Suppressor macrophage treated with lipopolysaccharide for 4 hours (primary cell): ENCODE measurements around the gene MT1G.
"Not testable (repeated sequence)": the region's sequence is repeated elsewhere in the genome, so short reads cannot be mapped to it uniquely, and the experiment has no call there.

Source experiments
- DNase-seq: peaks from one replicate; pipeline ENCODE4 v3.0.0-alpha.2; 2020

MT1G gene

DNA sequence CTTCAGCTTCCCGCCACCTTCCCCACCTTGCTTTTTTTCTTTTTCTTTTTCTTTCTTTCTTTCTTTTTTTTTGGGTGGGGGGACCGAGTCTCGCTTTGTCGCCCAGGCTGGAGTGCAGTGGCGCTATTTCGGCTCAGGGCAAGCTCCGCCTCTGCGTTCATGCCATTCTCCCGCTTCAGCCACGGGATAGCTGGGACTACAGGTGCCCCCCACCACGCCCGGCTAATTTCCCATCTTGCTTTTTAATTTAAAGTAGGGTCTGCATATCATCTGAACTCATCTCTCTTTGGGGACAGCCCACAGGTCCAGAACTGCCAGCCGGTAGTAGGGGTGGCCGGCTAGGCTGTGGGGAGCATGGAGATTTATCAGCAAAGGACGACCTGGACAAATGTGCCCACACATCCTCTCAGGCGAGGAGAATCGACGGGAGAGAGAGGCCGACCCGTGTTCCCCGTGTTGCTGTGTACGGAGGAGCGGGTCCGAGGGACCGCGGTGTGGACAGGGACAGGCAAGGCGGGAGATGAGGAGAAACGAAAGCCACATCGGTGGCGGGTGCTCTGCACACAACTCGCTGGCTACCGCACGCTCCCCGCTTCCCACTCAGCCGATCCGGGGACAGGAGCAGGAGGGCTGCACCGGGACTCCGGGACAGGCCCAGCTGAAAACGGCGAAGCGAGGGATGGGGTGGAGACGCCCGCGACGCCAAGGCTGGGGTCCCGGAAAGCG is 33.0 kb downstream of the MT1G start:
- DNase-seq = no peak

DNA sequence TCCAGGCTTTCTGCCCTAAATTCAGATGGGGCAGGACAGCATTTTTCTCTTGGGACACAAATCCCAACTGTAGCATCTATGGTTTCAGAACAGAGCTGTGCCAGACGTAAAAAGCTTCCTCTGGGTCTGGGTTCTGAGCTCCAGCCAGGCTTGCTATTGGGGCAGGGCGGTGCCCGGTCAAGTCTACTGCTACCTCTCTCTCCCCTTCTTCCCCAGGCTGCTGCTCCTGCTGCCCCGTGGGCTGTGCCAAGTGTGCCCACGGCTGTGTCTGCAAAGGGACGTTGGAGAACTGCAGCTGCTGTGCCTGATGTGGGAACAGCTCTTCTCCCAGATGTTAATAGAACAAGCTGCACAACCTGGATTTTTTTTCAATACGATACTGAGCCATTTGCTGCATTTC is 34.3 kb downstream of the MT1G start:
- DNase-seq = no peak

DNA sequence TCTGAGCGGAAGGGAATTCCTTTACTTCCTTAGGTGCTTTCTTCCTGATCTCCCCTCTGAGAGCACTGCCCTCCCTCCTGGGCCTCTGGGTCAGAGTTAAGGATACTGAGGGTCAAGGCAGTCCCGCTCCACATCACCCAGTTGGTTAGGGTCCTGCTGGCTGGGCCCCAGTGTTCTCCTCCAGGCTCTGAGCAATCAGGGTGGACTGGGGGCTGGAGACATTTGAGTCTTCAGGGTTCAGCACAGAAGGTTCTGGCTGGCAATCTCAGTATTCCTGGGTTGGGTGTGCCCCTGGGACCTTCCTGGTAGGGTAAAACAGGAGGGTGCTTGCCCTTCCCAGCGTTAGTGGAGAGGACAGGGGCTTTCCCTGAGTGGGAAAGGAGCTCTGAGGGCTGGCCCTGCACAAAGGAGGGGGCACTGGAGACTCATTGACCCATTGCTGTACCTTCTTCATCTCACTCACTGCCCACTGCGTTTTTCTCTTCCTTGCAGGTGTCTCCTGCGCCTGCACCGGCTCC is 35.0 kb downstream of the MT1G start:
- DNase-seq = no peak

DNA sequence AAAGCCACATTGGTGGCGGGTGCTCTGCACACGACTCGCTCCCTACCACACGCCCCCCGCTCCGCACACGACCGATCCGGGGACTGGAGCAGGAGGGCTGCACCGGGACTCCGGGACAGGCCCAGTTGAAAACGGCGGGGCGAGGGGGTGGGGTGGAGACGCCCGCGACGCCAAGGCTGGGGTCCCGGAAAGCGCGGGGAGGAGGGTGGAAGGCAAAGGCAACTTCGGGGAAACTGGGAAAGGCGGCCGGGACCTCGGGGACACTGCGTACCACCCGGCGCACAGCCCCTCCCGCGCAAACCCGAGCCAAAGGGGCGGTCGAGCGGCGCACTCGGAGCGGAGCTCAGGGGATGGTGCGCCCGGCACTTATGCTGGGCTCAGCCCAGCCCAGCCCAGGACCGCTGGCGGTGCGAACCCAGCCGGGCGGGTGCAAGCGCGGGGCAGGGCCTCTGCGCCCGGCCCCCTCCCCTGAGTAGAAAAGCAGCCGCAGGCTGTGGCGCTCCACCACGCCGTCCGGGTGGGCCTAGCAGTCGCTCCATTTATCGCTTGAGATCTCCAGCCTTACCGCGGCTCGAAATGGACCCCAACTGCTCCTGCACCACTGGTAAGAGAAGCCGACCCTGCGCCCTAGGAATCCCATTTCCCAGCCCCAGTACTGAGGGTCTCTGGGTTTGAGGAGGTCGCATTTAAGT is 35.6 kb downstream of the MT1G start, which contains the start of gene MT1M:
Gene MT1M (plus strand): TSS at position 504 of the 692 bp plus-strand sequence. CDS start 73 bp downstream, at position 577.
- DNase-seq = peak; percentile 43

DNA sequence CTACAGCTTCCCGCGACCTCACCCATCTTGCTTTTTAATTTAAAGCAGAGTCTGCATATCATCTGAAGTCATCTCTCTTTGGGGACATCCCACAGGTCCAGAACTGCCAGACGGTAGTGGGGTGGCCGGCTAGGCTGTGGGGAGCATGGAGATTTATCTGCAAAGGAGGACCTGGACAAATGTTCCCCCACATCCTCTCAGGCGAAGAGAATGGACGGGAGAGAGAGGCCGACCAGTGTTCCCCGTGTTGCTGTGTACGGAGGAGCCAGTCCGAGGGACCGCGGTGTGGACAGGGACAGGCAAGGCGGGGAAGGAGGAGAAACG is 36.1 kb downstream of the MT1G start:
- no peak for DNase-seq

DNA sequence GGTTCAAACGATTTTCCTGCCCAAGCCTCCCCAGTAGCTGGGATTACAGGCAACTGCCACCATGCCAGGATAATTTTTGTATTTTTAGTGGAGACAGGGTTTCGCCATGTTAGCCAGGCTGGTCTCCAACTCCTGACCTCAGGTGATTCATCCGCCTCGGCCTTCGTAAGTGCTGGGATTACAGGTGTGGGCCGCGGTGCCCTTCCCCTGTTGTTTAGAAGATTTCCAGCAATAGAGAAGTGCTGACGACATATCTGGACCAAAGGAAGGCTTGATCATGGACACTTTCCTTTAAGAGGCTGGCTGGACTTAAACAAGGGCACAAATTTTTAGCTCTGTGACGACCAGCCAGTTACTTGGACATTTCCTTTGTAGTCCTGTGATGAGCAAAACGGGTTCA is 36.7 kb downstream of the MT1G start:
- DNase-seq = no peak

DNA sequence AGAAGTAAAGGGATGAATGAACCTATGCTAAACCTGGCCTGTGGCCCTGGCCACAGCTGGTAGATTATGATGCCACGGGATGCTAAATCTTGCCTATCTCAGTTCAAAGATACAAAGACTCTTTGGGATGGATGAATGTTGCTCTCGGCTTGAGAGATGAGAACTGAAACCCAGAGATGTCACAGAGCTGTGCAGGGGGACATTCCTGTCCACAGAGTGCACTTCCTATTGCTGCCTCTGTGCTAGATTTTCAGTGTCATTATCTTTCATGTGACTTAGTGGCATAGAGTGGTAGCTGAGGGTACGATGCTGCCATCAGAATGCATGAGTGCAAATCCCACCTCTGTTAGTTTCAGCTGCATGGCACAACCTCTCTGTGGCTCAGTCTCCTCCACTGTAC is 37.7 kb downstream of the MT1G start:
- peak; percentile 61 for DNase-seq

DNA sequence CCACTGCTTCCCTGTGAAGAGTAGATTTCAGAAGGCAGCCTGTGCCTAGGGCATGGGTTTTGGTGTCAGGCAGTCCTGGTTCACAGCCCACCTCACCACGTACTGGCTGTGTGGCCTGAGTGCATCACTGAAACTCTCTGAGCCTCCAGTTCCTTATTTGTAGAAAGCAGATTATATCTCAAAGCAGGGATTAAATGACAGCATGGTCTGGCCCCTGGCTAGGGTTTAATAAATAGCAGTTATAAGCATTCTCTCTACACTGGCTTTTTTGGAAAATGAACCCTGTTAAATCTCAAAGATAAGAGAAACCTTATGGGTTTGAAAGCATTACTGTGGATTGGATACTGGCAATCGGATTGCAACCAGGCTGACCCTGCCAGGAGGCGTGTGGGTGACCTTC is 38.3 kb downstream of the MT1G start:
- no peak for DNase-seq

DNA sequence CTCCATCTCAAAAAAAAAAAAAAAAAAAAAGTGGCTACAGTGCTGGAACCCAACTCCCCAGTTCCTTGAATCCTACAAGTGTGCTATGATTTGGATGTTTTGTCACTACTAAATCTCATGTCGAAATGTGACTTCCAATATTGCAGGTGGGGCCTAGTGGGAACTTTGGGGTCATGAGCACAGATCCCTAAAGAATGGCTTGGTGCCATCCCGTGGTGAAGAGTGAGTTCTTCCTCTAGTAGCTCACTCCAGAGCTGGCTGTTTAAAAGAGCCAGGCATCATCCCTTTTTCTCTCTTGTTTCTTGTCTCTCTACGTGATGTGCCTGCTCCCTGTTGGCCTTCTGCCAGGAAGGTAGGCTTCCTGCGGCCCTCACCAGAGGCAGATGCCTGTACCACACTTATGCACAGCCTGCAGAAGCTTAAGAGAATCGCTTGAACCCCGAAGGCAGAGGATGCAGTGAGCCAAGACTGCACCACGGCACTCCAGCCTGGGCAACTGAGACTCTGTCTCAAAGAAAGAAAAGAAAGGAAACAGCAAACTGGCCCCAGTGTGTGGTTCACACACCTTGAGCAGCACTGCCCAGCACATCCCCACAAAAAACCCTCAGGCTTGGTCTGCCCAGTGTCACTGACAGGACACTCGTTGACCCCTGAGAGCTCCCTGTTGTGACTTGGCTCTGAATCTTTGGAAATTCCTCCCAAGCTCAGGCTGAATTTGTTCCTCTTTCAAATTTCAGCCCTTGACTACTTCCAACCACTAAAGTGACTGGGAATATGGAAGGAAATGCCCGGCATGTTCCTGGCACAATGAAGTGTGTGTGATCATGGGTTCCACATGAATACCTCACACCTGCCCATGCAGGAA is 39.1 kb downstream of the MT1G start:
- DNase-seq = no peak

DNA sequence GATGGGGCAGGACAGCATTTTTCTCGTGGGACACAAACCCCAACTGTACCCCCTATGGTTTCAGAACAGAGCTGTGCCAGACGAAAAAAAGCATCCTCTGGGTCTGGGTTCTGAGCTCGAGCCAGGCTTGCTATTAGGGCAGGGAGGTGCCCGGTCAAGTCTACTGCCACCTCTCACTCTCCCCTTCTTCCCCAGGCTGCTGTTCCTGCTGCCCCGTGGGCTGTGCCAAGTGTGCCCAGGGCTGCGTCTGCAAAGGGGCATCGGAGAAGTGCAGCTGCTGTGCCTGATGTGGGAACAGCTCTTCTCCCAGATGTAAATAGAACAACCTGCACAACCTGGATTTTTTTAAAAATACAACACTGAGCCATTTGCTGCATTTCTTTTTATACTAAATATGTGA is 41.2 kb downstream of the MT1G start:
- DNase-seq = no peak

DNA sequence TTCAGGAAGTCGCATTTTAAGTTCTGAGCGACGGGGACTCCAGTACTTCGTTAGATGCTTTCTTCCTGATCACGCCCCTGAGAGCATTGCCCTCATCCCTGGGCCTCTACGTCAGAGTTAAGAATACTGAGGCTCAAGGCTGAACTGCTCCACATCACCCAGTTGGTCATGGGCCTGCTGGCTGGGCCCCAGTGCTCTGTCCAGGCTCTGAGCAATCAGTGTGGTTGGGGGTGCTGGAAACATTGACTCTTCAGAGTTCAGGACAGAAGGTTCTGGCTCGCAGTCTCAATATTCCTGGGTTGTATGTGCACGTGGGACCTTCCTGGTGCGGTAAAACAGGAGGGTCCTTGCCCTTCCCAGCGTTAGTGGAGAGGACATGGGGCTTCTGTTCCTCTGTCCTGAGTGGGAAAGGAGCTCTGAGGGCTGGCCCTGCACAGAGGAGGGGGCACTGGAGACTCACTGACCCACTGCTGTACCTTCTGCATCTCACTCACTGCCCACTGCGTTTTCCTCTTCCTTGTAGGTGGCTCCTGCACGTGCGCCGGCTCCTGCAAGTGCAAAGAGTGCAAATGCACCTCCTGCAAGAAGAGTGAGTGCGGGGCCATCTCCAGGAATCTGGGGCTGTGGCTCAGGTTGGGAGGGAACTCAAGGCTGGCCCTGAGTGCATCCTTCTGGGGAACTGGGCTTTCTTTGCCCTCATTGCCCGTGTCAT is 41.8 kb downstream of the MT1G start:
- peak; percentile 57 for DNase-seq

DNA sequence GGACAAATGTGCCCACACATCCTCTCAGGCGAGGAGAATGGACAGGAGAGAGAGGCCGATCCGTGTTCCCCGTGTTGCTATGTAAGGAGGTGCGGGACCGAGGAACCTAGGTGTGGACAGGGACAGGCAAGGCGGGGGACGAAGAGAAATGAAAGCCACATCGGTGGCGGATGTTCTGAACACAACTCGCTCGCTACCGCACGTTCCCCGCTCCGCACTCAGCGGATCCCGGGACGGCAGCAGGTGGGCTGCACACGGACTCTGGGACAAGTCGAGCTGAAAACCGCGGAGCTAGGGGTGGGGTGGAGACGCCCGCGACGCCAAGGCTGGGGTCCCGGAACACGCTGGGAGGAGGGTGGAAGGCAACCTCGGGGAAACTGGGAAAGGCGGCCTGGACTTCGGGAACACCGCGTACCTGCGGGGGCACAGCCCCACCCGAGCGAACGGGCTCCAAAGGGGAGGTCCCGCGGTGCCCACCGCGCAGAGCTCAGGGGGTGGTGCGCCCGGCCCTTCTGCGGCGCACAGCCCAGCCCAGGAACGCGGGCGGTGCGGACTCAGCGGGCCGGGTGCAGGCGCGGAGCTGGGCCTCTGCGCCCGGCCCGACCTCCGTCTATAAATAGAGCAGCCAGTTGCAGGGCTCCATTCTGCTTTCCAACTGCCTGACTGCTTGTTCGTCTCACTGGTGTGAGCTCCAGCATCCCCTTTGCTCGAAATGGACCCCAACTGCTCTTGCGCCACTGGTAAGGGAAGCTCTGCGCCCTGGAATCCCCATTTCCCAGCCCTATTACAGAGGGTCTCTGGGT is 42.5 kb downstream of the MT1G start, which contains the start of gene MT1E:
Gene MT1E (plus strand): TSS at position 642 of the 803 bp plus-strand sequence. CDS start 71 bp downstream, at position 713.
- peak; percentile 87 for DNase-seq

DNA sequence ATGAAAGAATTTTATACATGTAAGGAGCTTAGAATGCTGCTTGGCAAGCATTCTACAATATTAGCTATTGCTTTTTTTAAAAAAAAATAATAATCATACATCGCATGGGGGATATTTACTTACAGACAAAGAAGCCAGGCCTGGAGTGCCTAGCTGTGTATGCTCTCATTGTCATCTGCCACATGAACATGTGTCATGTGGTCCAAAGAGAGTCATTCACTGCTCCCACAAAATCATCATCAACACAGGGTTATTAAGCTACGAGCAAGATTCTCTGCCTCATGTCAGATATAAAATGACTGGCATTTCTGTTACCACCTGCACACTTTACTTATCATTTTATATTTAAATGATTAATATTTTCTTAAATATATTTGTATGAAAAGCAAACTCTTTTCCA is 44.2 kb downstream of the MT1G start:
- DNase-seq = no peak

DNA sequence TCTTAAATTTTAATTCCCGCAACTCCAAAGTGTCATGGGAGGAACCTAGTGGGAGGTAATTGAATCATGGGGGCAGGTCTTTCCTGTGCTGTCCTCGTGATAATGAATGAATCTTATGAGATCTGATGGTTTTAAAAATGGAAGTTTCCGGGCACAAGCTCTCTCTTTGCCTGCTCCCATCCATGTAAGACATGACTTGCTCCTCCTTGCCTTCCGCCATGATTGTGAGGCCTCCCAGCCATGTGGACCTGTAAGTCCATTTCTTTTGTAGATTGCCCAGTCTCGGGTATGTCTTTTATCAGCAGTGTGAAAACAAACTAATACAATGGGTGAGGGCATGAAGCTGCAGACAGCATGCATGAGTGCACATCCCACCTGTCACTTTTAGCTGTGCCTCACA is 44.7 kb downstream of the MT1G start:
- DNase-seq = not testable (repeated sequence)

DNA sequence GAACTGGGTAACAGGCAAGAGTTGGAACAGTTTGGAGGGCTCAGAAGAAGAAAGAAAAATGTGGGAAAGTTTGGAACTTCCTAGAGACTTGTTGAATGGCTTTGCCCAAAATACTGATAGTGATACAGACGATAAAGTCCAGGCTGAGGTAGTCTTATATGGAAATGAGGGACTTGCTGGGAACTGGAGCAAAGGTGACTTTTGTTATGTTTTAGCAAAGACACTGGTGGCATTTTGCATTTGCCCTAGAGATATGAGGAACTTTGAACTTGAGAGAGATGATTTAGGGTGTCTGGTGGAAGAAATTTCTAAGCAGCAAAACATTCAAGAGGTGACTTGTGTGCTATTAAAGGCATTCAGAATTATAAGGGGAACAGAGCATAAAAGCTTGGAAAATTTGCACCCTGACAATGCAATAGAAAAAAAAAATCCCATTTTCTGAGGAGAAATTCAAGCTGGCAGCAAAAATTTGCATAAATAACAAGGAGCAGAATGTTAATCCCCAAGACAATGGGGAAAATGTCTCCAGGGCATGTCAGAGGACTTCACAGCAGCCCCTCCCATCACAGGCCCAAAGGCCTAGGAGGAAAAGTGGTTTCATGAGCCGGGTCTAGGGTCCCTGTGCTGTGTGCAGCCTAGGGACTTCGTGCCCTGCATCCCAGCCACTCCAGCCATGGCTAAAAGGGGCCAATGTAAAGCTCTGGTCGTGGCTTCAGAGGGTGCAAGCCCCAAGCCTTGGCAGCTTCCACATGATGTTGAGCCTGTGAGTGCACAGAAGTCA is 46.0 kb downstream of the MT1G start:
- DNase-seq = not testable (repeated sequence)

DNA sequence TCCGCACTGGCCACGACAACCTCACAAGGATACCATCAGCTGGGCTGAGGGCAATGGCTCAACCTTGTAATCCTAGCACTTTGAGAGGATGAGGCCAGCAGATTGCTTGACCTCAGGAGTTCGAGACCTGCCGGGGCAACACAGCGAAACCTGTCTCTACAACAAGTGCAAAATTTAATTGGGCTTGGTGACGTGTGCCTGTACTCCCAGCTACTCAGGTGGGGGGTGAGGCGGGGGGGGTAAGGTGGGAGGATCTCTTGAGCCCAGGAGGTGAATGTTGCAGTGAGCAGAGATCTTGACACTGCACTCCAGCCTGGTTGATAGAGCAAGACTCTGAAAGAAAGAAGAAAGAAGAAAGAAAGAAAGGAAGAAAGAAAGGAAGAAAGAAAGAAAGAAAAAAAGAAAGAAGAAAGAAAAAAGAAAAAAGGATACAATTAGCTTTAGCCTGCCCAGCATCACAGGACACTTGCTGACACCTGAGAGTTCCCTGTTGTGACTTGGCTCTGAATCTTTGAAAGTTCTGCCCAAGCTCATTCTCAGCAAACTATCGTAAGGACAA is 47.4 kb downstream of the MT1G start:
- DNase-seq = no peak

DNA sequence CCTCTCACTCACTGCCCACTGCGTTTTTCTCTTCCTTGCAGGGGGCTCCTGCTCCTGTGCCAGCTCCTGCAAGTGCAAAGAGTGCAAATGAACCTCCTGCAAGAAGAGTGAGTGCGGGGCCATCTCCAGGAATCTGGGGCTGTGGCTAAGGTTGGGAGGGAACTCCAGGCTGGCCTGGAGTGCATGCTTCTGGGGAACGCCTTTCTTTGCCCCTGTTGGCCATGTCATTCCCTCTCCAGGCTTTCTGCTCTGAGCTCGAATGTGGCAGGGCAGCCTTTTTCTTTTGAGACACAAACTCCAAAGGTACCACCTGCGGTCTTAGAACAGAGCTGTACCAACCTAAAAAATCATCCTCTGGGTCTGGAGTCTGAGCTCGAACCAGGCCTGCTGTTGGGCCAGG is 49.7 kb downstream of the MT1G start:
- no peak for DNase-seq

DNA sequence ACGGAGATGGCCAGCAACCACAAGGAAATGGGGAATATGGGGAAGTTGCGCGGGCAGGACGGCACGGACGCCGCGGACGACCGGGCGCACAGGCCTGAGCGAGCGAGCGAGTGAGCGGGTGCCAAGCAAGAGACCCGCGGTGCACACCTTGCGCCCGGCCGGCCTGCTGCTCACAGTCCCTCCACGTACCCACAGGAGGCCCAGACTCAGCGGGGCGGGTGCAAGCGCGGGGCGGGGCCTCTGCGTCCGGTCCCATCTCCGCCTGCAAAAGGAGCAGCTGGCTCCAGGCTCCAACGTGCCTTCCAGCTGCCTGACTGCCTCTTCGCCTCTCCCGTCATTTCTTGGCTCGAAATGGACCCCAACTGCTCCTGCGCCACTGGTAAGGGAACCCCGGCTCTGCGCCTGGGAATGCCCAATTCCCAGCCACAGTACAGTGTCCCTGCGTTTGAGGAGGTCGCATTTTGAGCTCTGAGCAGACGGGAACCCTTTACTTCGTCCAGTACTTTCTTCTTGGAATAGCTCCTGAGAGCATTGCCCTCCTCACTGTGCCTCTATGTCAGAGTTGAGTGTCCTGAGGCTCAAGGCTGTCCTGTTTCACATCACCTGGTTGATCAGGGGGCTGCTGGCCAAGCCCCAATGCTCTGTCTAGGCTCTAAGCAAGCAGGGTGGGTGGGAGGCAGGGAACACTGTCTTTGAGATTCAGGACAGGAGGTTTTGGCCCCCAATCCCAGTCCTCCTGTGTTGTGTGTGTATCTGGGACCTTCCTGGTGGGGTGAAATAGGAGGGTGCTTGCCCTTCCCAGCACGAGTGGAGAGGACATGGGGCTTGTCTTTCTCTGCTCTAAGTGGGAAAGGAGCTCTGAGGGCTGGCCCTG is 50.4 kb downstream of the MT1G start:
- peak; percentile 39 for DNase-seq
